GM18526 (cell line): ENCODE data around the gene PAX7.

Experiments
- POLR2A ChIP-seq: IDR thresholded peaks from 3 replicates; pipeline ENCODE4 v1.6.1; 2011; ENCODE audit not compliant: insufficient read length; ENCODE audit errors: extremely low read depth

PAX7 gene

GRCh38 chr1:18608534-18608933, 22.1 kb upstream of the PAX7 start:
- no peak for TF ChIP-seq POLR2A

- TF ChIP-seq POLR2A = no peak
Measured at GRCh38 chr1:18611311-18611710, 19.3 kb upstream of the PAX7 start.

GRCh38 chr1:18612073-18612472, 18.6 kb upstream of the PAX7 start:
- TF ChIP-seq POLR2A = no peak

- TF ChIP-seq POLR2A = no peak
Measured at GRCh38 chr1:18614069-18614735, 16.4 kb upstream of the PAX7 start.

DNA sequence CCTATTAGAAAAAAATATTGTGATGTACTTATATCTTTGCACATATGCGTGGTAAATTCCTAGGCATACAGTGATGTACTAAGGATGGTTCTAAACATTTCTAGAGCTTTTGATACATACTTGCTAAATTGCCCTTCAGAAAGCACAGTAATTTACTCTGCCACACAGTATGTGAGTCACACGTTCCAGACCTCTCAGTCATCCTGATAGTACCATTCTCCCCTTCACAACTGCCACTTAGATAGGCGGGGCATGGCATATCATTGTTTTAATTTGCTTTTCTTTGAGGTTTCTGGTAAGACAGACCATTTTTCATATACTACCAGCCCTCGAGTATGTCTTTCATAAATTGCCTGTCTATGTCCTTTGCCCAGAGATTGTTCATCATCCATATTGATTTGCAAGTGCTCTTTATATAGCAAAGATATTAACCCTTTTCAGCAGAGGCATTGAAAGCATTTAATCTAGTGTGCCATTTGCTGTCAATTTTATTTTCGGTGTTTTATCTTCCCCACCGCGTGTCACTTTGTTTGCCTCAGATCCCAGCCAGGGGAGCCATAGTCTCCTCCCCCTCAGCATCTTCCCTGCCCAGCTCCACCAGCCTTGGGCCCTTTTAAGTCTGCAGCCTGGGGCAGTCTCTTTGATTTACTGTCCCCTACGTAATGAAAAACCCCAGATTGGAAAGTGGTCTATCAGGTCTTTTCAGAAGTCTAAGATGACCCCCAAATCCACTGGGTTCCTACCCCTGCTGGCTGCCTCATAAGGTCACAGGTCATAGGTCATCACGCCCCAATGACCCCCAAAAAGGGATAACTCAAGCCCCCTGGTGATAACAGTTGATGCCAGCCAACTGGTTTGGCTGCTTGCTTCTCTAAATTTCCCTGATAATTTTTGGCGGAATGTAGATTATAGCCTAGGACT, 11.8 kb upstream of the PAX7 start:
- TF ChIP-seq POLR2A = no peak

- TF ChIP-seq POLR2A = no peak
Measured at GRCh38 chr1:18619467-18619835, 11.2 kb upstream of the PAX7 start.

DNA sequence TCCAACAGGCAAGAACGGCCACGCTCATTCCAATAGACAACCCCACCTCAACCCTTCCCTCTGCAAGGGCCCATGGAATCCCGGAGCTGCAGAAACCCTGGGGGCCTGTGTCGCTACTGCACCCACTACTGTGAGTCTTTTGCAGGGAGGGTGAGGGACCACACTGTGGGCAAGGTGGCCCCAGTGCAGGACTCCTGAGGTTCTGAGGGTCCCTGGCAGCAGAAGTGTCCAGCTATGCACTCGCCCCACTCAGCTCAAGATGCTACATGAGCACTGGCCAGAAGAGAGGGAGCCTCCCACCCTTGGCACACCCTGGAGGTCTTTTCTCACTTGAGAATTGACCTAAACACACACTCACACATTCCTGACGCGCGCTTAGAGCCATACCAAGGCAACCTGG, 2.1 kb upstream of the PAX7 start:
- no peak for TF ChIP-seq POLR2A

DNA sequence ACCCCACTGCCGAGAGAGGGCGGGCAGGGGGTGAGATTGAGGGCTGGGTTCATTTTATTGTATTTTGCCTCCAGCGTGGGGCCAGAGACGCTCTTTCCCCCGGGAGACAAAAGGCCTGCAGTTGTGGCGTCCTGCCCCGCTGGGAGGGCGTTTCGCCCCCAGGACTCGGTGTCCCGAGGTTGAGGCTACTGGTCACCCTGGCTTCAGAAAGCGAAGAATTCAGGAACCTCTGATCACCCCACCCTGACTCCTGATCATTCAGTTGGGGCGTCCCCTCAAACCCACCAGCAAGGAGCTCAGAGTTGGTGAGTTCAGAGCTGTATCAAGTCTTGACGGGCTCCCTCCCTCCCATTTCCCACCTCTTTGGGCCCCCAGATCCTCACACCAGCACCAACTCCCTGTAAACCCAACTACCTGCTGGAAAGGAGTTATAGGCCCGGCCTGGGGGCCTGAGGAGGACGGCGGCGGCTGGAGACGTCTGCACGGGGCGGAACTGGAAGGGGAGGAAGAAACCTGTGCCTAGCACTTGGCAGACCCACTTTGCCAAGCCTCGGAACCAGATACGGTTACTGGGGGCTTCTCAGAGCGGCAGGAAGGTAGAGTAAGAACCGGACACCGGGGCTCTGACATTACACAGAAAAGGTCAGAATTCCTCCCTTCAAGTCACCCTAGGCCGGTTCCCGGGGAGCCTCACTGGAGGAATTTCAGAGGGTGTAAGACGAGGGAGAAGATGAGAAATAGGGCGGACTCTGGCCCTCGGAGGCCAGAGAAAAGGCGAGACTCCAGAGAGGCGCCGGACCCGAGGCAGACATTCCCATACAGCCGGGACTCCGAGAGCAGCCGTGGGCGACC, 761 bp upstream of the PAX7 start:
- no peak for TF ChIP-seq POLR2A

GRCh38 chr1:18631496-18632217, 1.0 kb downstream of the PAX7 start:
- TF ChIP-seq POLR2A = no peak

GRCh38 chr1:18632218-18632588, 1.6 kb downstream of the PAX7 start:
- TF ChIP-seq POLR2A = no peak

DNA sequence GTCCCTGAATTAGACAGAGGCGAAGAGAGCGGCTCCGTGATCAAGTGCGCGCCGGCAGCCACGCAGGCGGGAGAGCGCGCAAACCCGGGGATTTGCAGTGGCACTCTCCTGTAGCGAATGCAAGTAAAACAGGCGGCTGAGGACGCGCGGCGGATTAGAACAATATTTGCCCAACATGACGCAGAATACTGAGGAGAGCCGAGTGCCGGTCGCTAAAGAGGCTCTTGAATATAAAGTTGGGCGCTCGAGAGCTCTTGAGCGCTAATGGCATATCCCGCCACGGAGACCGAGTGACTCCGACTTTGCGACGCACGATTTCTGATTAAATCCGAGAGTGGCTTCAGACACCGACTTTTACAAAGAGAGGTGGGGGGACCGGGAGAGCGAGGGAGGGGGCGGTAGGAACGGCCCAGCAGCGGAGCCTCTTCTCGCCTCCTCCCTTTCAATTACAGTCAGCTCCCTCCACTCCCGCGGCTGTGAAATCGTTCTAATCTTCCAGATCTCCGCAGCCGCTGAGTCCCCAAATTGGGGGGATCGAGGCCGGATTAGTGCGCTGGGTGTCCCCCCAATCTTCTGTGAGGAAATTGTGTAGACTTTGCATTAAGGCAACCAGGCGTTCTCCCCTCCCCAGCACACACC, 2.3 kb downstream of the PAX7 start:
- no peak for TF ChIP-seq POLR2A

DNA sequence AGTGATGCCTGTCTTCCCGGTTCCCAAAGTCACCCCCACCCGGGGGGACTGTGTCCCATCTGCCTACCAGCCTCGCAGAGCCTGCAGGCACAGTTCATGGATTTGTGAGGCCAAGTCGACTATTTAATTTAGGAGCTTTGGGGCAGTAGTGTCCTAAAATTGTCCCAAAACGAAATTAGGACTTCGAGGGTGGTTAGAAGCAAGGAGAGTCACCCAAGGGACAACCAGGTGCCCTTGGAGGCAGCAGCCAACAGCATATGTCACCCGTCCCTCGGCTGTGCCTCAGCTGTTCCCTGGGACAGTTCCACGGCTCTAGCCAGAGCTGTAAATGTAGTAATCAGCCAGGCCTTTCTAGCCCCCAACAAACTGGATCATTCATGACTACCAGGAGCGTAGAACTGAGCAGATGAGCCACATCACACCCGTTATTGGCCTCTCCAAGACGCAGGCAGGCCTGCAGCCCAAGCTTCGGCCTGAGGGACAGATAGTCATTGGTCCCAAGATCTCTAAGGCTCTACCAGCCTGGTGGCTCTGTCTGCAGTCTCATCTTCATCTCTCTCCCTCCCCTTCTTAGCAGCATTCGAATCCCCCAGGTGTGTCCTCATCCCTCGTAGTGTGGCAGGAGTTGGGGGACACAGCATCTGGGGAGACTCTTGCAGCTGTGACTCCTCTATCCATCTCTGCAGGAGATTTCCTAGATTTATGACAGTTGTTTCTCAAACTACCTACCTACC, 2.9 kb downstream of the PAX7 start:
- no peak for TF ChIP-seq POLR2A

- no peak for TF ChIP-seq POLR2A
Measured at GRCh38 chr1:18634276-18634675, 3.6 kb downstream of the PAX7 start.

GRCh38 chr1:18635070-18635577, 4.5 kb downstream of the PAX7 start:
- no peak for TF ChIP-seq POLR2A
